HG02870 (cell line): ENCODE measurements around the gene UBE2N.
"Not testable (repeated sequence)": the region's sequence is repeated elsewhere in the genome, so short reads cannot be mapped to it uniquely, and the experiment has no call there.

Experiments used
- ATAC-seq: cut with Tn5 transposase; IDR thresholded peaks from one replicate; pipeline ENCODE4 v1.9.1; 2021; ENCODE audit warnings: mild to moderate bottlenecking, moderate library complexity; ENCODE audit not compliant: unreplicated experiment

The UBE2N gene

GRCh38 chr12:93381976-93382437 is 59.7 kb downstream of the UBE2N start:
- ATAC-seq = not testable (repeated sequence)

GRCh38 chr12:93381161-93381975 is 60.4 kb downstream of the UBE2N start:
- no peak for ATAC-seq

GRCh38 chr12:93380480-93381121 is 61.1 kb downstream of the UBE2N start:
- ATAC-seq = no peak

DNA sequence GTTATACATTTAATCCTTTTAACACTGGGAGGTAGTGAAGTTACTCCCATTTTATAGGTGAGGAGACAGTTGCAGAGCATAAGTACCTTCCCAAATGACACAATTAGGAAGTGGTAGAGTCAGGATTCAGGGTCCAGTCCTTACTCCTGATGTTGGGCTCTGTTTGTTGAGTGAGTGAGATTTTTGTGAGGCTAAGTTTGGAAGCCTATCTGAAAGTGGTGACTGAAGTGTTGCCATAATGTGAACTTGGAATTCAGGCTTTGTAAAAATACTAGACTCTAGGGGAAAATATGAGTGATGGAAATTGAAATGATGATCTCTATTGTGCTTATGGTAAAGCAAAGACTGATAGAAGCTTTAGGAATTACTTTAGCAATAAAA is 61.8 kb downstream of the UBE2N start:
- ATAC-seq = no peak

- ATAC-seq = no peak
Measured at GRCh38 chr12:93379326-93379980, 62.3 kb downstream of the UBE2N start.

DNA sequence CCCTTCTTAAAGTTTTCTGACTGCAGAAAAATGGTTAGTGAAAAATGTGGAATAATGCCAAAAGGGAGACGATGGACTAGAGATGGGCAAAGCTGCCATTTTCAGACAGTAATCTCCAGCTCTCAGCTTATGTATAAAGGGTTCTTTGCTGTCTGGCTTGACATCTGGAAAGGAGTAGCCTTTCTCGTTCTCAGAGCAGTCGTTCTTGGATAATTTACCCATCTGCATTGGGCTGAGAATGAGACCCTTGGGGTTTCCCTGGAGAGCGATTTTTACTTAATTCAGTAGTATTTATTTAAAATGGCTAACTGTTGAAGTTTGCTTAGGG is 62.8 kb downstream of the UBE2N start:
- ATAC-seq = no peak

DNA sequence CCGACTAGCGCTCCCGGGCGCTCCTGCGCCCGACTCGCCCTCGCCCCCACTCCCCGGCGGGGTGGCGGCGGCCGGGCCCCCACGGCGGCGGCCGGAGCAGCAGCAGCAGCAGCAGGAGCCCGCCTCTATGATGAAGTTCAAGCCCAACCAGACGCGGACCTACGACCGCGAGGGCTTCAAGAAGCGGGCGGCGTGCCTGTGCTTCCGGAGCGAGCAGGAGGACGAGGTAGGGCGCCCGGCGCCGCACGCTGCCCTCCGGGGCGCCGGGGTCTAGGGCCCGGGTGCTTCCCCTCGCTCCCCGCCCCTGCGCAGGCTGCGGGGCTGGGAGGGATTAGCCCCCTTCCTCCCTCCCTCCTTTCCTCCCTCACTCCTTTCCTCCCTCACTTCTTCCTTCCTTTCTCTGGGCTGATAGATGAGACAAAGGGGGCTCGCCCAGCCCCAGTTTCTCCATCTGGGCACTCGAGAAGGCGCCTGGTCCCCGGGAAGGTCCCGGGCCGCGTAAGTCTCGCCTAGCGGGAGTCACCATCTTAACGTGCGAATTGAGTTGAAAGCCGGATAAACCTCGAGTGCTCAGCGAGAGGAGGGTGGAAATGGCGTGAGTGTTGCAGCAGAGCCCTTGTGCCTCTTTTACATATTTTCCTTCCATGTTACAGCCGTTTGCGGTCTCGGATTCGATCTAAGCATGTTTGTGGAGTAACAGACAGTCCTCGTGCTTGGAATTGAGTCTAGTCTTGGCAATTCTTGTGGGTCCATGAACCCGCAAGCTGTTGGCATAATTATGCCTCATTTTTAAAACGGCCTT is 63.4 kb downstream of the UBE2N start:
- peak; percentile 31 for ATAC-seq

GRCh38 chr12:93377252-93378195 is 64.2 kb downstream of the UBE2N start, which contains the start of gene NUDT4:
Gene NUDT4, plus strand, starts transcription at chr12:93377925. Its CDS starts 398 bp downstream, at chr12:93378323.
- peak; percentile 56 for ATAC-seq

- no peak for ATAC-seq
Measured at GRCh38 chr12:93376436-93377251, 65.1 kb downstream of the UBE2N start.

- ATAC-seq = no peak
Measured at GRCh38 chr12:93375906-93376305, 65.8 kb downstream of the UBE2N start.

DNA sequence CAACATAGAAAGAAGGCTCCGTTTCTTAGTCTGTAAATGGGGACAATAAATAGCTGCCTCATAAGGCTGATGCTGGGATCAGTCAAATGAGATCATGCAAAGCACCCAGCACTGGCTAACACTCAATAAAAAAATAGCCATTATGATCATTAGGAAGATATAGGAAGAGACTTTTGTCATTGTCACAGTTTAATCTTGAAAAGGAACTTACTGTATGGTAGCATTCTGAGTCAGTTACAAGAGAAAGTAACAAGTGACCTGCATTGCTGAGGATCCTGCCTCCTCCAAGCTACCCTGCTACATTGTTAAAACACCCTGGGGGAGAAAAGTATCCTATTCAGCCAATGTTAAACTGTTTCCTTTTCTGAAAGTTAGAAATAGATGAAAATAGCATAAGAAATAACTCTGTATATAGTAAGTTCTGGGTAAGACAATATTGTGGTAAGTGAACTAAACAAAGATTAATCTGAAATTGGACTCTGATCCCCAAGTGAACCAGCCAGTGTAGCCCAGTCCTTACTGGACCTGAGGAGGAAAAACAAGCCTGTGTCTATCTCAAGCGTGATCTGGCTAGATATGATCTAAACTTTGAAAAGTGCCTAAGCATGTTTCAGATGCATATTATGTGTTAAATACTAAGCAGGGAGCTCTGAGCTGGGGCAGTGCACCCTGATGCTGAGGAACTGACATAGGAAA is 67.6 kb downstream of the UBE2N start:
- no peak for ATAC-seq

DNA sequence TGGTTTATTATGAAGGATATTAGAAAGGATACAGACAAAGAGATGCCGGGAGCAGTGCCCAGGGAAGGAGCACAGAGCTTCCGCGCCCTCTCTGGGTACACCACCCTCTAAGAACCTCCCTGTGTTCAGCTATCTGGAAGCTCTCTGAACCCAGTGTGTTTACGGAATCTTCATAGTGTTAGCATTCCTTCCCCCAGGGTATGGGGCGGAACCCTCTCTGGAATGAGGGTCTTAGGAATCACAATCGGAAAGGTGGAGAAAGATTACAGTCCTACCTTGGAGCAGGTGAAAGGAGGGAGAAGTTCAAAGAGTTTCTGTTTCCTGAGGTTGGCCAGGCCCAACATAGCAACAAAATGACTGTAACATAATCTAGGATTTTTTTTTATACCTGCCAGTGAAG is 70.8 kb downstream of the UBE2N start:
- no peak for ATAC-seq

DNA sequence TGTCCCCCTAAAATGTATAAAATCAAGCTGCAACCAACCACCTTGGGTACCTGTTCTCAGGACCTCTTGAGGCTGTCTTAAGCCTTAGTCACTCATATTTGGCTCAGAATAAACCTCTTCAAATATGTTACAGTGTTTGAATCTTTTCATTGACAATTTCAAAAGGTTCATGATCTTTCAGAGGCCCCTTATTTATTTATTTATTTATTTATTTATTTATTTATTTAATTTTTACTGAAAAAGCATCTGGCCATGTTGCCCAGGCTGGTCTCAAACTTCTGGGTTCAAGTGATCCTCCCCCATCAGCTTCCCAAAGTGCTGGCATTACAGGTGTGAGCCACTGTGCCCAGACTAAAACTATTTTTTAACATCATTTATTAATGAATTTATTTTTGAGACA is 72.2 kb downstream of the UBE2N start:
- no peak for ATAC-seq

- ATAC-seq = no peak
Measured at GRCh38 chr12:93368766-93369165, 73.0 kb downstream of the UBE2N start.

DNA sequence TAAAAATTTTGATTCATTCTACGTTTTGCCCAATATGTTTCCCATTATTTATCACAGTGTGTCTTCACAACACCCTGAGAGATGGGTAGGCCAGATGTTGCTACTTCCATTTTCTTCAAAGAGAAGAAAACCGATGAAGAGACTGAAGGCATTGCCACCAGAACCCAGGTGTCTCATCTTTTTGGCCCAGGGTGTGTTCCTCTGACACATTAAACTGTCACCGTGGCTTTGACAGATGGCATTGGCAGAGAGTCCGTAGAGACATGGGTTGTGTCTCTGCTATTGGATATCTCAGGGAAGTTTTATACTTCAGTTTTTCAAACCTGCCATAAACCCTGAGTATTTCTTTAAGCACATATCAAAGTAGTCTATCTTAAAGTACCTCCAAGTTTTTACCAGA is 75.3 kb downstream of the UBE2N start:
- no peak for ATAC-seq

DNA sequence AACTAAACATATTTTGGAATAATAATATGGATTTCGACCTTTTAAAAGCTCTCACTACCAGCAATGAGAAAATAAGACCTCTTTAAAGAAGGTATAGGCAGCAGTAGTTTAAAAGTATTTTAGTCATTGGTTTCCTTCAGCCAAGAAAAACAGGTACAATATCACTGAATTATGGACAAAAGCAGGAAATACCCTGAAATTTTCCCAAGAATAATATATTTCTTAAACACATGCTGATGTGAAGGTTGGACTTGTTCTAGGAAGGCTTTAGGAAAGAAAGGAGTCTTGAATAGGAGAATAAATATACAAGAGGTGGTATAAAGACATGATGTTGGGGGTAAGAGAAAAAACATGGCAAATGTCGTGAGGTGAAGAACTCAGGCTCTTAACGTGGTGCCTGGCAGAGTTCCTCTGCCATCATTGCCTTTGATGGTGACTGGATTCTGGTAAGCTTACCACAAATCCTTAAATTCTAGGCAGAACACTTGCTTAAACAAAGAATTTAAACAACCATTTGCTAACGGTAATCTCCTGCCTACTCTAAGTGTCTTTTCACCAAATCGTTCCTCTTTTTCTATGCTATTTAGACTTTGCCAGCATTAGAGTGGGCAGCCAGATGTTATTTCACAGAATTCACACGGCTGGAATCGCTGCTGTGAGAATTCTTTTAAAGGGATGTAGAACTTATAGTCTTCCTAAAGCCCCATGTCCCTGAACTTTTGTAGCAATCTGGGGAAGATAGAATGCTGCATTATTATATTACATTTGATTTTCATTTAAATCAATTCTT is 75.9 kb downstream of the UBE2N start:
- ATAC-seq = no peak

- ATAC-seq = peak; percentile 75
Measured at GRCh38 chr12:93363841-93364297, 77.9 kb downstream of the UBE2N start.
